Measurements from ENCODE around the gene KCP. TPM values are rescaled to one million over a fixed set of nuclear protein-coding genes. Genes with fewer than 3 reads are reported as not detected.

The KCP gene
- total RNA-seq, 1 experiment from 2014 or later: 2.7 TPM

GRCh38 chr7:128883622-128884448, 26.7 kb downstream of the KCP start (continued):
- TF ChIP-seq, protein P1, sequence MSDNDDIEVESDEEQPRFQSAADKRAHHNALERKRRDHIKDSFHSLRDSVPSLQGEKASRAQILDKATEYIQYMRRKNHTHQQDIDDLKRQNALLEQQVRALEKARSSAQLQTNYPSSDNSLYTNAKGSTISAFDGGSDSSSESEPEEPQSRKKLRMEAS (CRISPR knock-in tag; IDR thresholded peaks at IDR 0.05): no peak
- peak; percentile 34; the same call in 1 of the 2 replicates for TF ChIP-seq GABPB1 (CRISPR knock-in tag; IDR thresholded peaks at IDR 0.05)

DNA sequence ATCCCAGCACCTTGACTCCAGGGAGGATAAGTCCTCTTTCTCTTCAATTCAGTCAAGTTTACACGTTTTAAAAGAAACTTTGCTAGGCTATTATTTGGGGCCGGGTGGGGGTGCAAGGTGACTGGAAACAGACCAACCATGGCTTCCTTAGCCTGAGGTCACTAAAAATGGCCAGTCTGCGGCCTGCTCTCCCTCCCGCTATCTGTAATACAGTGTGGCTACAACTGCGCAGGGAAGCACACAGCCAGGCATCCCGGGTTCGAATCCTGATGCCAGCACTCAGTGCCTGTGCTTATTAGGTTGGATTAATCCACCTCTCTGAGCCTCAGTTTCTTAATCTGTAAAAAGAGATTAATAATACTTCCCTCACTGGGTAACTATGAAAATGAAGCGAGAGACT, 28.4 kb downstream of the KCP start:
- POLR2A ChIA-PET: no interaction called here

DNA sequence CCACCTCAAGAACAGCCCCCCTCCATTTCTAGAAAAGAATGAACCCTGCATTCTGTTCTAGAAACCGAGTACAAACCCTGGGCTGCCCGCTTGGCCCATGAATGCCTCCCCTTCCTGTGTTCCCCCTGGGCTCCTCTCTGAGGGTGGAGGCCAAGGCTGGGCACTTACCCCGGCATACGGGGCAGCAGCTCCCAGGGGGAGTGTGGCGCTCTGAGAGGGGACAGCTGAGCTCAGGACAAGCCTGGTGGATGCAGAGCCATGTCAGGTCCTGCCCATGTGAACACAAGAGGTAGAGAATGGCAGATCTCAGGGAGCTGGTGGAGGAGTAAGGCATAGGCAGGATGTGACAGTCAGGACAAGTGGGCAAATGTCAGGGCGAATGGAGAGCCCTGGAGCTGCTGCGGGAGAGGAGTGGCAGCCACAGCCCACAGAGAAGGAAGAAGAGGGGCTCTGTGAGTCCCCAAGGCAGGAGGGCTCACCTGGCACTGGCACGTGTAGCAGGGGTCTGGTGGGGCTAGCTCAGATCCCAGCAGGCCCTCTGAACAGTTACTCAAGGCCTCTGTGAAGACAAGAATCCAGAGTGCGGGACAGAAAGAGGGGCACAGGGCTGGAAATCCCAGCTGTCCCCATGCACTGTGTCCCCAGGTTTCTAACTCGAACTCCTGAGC, 28.9 kb downstream of the KCP start:
- ChIA-PET CTCF (interaction anchor here (1.0 to 7.0 kb wide), 15 partner anchors 9 to 273 kb away, joined by 3 to 149 read pairs (median 7); partner anchors contain the start of genes ATP6V1F and KCP), POLR2A (interaction anchor here (0.5 kb wide), 1 partner anchor 375 kb away, joined by 5 read pairs; no protein-coding TSS in a partner anchor)
- Mint-ChIP-seq H3K9me3 (peaks cover 4% of the 10 kb centered on the region; the same call in 1 of the 2 replicates), H3K36me3 (no peaks in the 10 kb centered on the region), H3K27ac (no peak overlapping the region), H3K4me1 (peaks cover 5% of the 10 kb centered on the region; the same call in 1 of the 2 replicates), H3K4me3 (no peak overlapping the region), H3K27me3 (ENCODE audit: low read depth) (no peaks in the 10 kb centered on the region)
- no peak for DNase-seq (ENCODE audit: low spot score)
- TF ChIP-seq, protein P2, sequence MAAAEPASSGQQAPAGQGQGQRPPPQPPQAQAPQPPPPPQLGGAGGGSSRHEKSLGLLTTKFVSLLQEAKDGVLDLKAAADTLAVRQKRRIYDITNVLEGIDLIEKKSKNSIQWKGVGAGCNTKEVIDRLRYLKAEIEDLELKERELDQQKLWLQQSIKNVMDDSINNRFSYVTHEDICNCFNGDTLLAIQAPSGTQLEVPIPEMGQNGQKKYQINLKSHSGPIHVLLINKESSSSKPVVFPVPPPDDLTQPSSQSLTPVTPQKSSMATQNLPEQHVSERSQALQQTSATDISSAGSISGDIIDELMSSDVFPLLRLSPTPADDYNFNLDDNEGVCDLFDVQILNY (CRISPR knock-in tag; IDR thresholded peaks at IDR 0.05): no peak
- TF ChIP-seq KAT7 (CRISPR knock-in tag; IDR thresholded peaks at IDR 0.05; ENCODE audit: borderline replicate concordance) (no peak), ERG (CRISPR knock-in tag; IDR thresholded peaks at IDR 0.05) (no peak), CREB1 (CRISPR knock-in tag; IDR thresholded peaks at IDR 0.05) (no peak), ZNF425 (CRISPR knock-in tag; conservative IDR thresholded peaks at IDR 0.05) (no peak), MYBL2 (CRISPR knock-in tag; IDR thresholded peaks at IDR 0.05) (no peak), ETV6 (CRISPR knock-in tag; IDR thresholded peaks at IDR 0.05) (no peak), NFATC4 (CRISPR knock-in tag; IDR thresholded peaks at IDR 0.05) (no peak), NFE2L1 (CRISPR knock-in tag; IDR thresholded peaks at IDR 0.05) (no peak)
- TF ChIP-seq, protein P1 (CRISPR knock-in tag; IDR thresholded peaks at IDR 0.05): no peak
- no peak for ATAC-seq

More for the DNA sequence above, 28.4 kb downstream of the KCP start:
- peaks cover 4% of the 10 kb centered on the region; the same call in 1 of the 2 replicates for H3K9me3 Mint-ChIP-seq
- H3K4me3 Mint-ChIP-seq: no peak overlapping the region
- TF ChIP-seq ETV6 (CRISPR knock-in tag; IDR thresholded peaks at IDR 0.05): no peak
- H3K4me1 Mint-ChIP-seq: peaks cover 5% of the 10 kb centered on the region; the same call in 1 of the 2 replicates
- ATAC-seq (no peak), DNase-seq (ENCODE audit: low spot score) (no peak)
- no peaks in the 10 kb centered on the region for H3K36me3 Mint-ChIP-seq
- no peaks in the 10 kb centered on the region for H3K27me3 Mint-ChIP-seq (ENCODE audit: low read depth)
- H3K27ac Mint-ChIP-seq: no peak overlapping the region
- CTCF ChIA-PET: interaction anchor here (1.0 to 7.0 kb wide), 9 partner anchors 9 to 273 kb away, joined by 3 to 149 read pairs (median 26); partner anchors contain the start of gene ATP6V1F
